ENCODE measurements around the gene SH3RF2.

DNA sequence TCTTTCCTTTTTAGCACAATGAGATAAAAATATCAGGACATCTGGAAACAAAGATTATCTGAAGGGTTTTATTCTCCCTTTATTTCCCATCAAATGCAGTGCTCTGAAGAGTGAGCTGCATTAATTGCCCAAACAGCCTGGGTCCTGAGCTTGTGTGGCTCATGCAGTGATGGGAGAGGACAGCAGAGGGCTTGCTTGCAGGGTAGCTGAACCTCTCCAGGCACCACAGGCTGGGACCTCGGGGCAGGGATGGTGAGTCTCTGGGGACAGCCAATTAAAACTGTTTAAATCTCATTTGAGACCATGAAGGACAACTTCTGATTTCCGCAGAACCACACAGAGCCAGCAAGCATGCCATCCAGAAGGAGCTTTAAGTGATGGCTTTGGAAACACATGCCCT, 97.7 kb downstream of the SH3RF2 start:
- no peak for TF ChIP-seq POLR2A (IDR thresholded peaks at IDR 0.05)
- TF ChIP-seq, protein P1, sequence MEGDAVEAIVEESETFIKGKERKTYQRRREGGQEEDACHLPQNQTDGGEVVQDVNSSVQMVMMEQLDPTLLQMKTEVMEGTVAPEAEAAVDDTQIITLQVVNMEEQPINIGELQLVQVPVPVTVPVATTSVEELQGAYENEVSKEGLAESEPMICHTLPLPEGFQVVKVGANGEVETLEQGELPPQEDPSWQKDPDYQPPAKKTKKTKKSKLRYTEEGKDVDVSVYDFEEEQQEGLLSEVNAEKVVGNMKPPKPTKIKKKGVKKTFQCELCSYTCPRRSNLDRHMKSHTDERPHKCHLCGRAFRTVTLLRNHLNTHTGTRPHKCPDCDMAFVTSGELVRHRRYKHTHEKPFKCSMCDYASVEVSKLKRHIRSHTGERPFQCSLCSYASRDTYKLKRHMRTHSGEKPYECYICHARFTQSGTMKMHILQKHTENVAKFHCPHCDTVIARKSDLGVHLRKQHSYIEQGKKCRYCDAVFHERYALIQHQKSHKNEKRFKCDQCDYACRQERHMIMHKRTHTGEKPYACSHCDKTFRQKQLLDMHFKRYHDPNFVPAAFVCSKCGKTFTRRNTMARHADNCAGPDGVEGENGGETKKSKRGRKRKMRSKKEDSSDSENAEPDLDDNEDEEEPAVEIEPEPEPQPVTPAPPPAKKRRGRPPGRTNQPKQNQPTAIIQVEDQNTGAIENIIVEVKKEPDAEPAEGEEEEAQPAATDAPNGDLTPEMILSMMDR (IDR thresholded peaks at IDR 0.05) = no peak

All from suprapubic skin (tissue), 3 donors.